ENCODE measurements around the gene KLHL2.
"Not testable (repeated sequence)": the region's sequence is repeated elsewhere in the genome, so short reads cannot be mapped to it uniquely, and the experiment has no call there.

Gene KLHL2

GRCh38 chr4:165207431-165208220 is at the start of gene KLHL2:
KLHL2 (plus strand) TSS chr4:165207561; CDS start chr4:165207877, 316 bp downstream.
- DNase-seq = peak; percentile 75

GRCh38 chr4:165158762-165159161 is 48.6 kb upstream of the KLHL2 start:
- no peak for DNase-seq

GRCh38 chr4:165164257-165164656 is 43.1 kb upstream of the KLHL2 start:
- no peak for DNase-seq

GRCh38 chr4:165166872-165167271 is 40.5 kb upstream of the KLHL2 start:
- DNase-seq = not testable (repeated sequence)

GRCh38 chr4:165167650-165168049 is 39.7 kb upstream of the KLHL2 start:
- DNase-seq = no peak

- DNase-seq = no peak
These were observed 36.5 kb upstream of the KLHL2 start for GRCh38 chr4:165170819-165171218.

- DNase-seq = not testable (repeated sequence)
These were observed 31.9 kb upstream of the KLHL2 start for GRCh38 chr4:165175470-165175869.

GRCh38 chr4:165175879-165176278 is 31.5 kb upstream of the KLHL2 start:
- DNase-seq = no peak

- no peak for DNase-seq
These were observed 29.4 kb upstream of the KLHL2 start for GRCh38 chr4:165177725-165178666.

GRCh38 chr4:165184220-165184619 is 23.1 kb upstream of the KLHL2 start:
- DNase-seq = no peak

GRCh38 chr4:165184998-165185397 is 22.4 kb upstream of the KLHL2 start:
- not testable (repeated sequence) for DNase-seq

- no peak for DNase-seq
These were observed 21.9 kb upstream of the KLHL2 start for GRCh38 chr4:165185448-165185847.

- no peak for DNase-seq
These were observed 16.6 kb upstream of the KLHL2 start for GRCh38 chr4:165190591-165191347.

- DNase-seq = no peak
These were observed 16.1 kb upstream of the KLHL2 start for GRCh38 chr4:165191348-165191656.

GRCh38 chr4:165191814-165192499 is 15.4 kb upstream of the KLHL2 start:
- DNase-seq = no peak

GRCh38 chr4:165192500-165192898 is 14.9 kb upstream of the KLHL2 start:
- no peak for DNase-seq

- no peak for DNase-seq
These were observed 14.4 kb upstream of the KLHL2 start for GRCh38 chr4:165192956-165193355.

- DNase-seq = no peak
These were observed 13.0 kb upstream of the KLHL2 start for GRCh38 chr4:165194368-165194767.

- DNase-seq = no peak
These were observed 9.0 kb upstream of the KLHL2 start for GRCh38 chr4:165198329-165198728.

GRCh38 chr4:165199286-165199685 is 8.1 kb upstream of the KLHL2 start:
- no peak for DNase-seq

GRCh38 chr4:165199722-165200121 is 7.6 kb upstream of the KLHL2 start:
- DNase-seq = no peak

GRCh38 chr4:165201806-165202205 is 5.6 kb upstream of the KLHL2 start:
- DNase-seq = no peak

All from CD4-positive, alpha-beta T cell treated with Interleukin-12 subunit alpha and Interleukin-12 subunit beta, for 1 hour (primary cell).